ENCODE measurements around the gene HARS1.
"Not testable (repeated sequence)": the region's sequence is repeated elsewhere in the genome, so short reads cannot be mapped to it uniquely, and the experiment has no call there.

The HARS1 gene

DNA sequence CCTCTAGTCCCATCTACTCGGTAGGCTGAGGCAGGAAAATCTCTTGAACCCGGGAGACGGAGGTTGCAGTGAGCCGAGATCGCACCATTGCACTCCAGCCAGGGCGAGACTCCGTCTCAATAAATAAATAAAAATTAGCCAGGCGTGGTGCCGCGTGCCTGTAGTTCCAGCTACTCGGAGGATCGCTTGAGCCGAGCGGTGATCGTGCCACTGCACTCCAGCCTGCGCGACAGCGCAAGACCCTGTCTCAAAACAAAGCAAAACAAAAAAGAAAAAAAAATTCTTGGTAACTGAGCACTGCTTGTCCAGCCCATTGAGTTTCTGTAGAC, 27.2 kb downstream of the HARS1 start:
- Histone ChIP-seq H3K27ac (ENCODE audit: insufficient read depth, low read length, poor library complexity, severe bottlenecking) (peak overlapping the region; percentile 86), H3K36me3 (ENCODE audit: control insufficient read depth, insufficient read depth, low read length) (peaks cover 52% of the 10 kb centered on the region), H3K27me3 (replicated peaks; ENCODE audit: control insufficient read depth, insufficient read depth, low read length, poor library complexity, severe bottlenecking) (no peaks in the 10 kb centered on the region), H3K4me3 (ENCODE audit: insufficient read depth, low read depth, low read length, poor library complexity, severe bottlenecking) (peak overlapping the region; percentile 73), H3K9me3 (ENCODE audit: control insufficient read depth, low read length) (no peaks in the 10 kb centered on the region), H3K4me1 (ENCODE audit: control insufficient read depth, insufficient read depth, low read length, poor library complexity, severe bottlenecking) (peaks cover 8% of the 10 kb centered on the region)
- no peak for DNase-seq

GRCh38 chr5:140660371-140660770, 30.8 kb downstream of the HARS1 start:
- not testable (repeated sequence) for H3K9me3 ChIP-seq (ENCODE audit: control insufficient read depth, low read length); H3K27ac ChIP-seq (ENCODE audit: insufficient read depth, low read length, poor library complexity, severe bottlenecking); H3K4me1 ChIP-seq (ENCODE audit: control insufficient read depth, insufficient read depth, low read length, poor library complexity, severe bottlenecking); H3K4me3 ChIP-seq (ENCODE audit: insufficient read depth, low read depth, low read length, poor library complexity, severe bottlenecking); H3K27me3 ChIP-seq (replicated peaks; ENCODE audit: control insufficient read depth, insufficient read depth, low read length, poor library complexity, severe bottlenecking); DNase-seq
- H3K36me3 ChIP-seq (ENCODE audit: control insufficient read depth, insufficient read depth, low read length): peaks cover 74% of the 10 kb centered on the region

- Histone ChIP-seq H3K9me3 (ENCODE audit: control insufficient read depth, low read length) (no peaks in the 10 kb centered on the region), H3K4me1 (ENCODE audit: control insufficient read depth, insufficient read depth, low read length, poor library complexity, severe bottlenecking) (no peaks in the 10 kb centered on the region), H3K27ac (ENCODE audit: insufficient read depth, low read length, poor library complexity, severe bottlenecking) (no peak overlapping the region), H3K4me3 (ENCODE audit: insufficient read depth, low read depth, low read length, poor library complexity, severe bottlenecking) (no peak overlapping the region), H3K36me3 (ENCODE audit: control insufficient read depth, insufficient read depth, low read length) (peaks cover 89% of the 10 kb centered on the region), H3K27me3 (replicated peaks; ENCODE audit: control insufficient read depth, insufficient read depth, low read length, poor library complexity, severe bottlenecking) (no peaks in the 10 kb centered on the region)
- no peak for DNase-seq
Observed at GRCh38 chr5:140658870-140659269, 32.3 kb downstream of the HARS1 start.

DNA sequence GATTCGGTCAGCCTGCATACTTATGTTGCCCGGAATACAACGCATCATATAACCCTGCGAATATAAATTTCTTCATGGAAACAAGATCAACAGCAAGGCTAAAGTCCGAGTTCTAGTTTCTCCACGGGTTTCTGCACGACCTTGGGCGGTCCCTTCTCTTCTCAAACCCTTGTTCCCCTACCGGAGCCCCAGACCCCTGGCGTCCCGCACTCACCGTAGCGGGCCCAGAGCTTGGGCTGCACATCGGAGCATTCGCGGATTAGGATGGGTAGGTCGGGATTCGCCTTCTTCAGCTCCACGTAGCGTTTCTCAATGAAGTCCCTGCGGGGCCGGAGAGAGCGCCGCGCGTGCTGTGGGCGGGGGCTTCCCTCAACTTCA, 44.1 kb downstream of the HARS1 start:
- DNase-seq: no peak
- peak overlapping the region; percentile 86 for H3K4me3 ChIP-seq (ENCODE audit: insufficient read depth, low read depth, low read length, poor library complexity, severe bottlenecking)

GRCh38 chr5:140642718-140643117, 48.5 kb downstream of the HARS1 start:
- no peak for DNase-seq
- Histone ChIP-seq H3K4me1 (ENCODE audit: control insufficient read depth, insufficient read depth, low read length, poor library complexity, severe bottlenecking) (peaks cover 18% of the 10 kb centered on the region), H3K4me3 (ENCODE audit: insufficient read depth, low read depth, low read length, poor library complexity, severe bottlenecking) (no peak overlapping the region), H3K36me3 (ENCODE audit: control insufficient read depth, insufficient read depth, low read length) (peaks cover 29% of the 10 kb centered on the region), H3K9me3 (ENCODE audit: control insufficient read depth, low read length) (no peaks in the 10 kb centered on the region), H3K27me3 (replicated peaks; ENCODE audit: control insufficient read depth, insufficient read depth, low read length, poor library complexity, severe bottlenecking) (no peaks in the 10 kb centered on the region), H3K27ac (ENCODE audit: insufficient read depth, low read length, poor library complexity, severe bottlenecking) (no peak overlapping the region)

More for the DNA sequence above, 44.1 kb downstream of the HARS1 start:
- H3K27ac ChIP-seq (ENCODE audit: insufficient read depth, low read length, poor library complexity, severe bottlenecking): peak overlapping the region; percentile 96
- H3K36me3 ChIP-seq (ENCODE audit: control insufficient read depth, insufficient read depth, low read length): peaks cover 51% of the 10 kb centered on the region
- H3K9me3 ChIP-seq (ENCODE audit: control insufficient read depth, low read length): no peaks in the 10 kb centered on the region
- H3K4me1 ChIP-seq (ENCODE audit: control insufficient read depth, insufficient read depth, low read length, poor library complexity, severe bottlenecking): peaks cover 13% of the 10 kb centered on the region
- H3K27me3 ChIP-seq (replicated peaks; ENCODE audit: control insufficient read depth, insufficient read depth, low read length, poor library complexity, severe bottlenecking): no peaks in the 10 kb centered on the region

DNA sequence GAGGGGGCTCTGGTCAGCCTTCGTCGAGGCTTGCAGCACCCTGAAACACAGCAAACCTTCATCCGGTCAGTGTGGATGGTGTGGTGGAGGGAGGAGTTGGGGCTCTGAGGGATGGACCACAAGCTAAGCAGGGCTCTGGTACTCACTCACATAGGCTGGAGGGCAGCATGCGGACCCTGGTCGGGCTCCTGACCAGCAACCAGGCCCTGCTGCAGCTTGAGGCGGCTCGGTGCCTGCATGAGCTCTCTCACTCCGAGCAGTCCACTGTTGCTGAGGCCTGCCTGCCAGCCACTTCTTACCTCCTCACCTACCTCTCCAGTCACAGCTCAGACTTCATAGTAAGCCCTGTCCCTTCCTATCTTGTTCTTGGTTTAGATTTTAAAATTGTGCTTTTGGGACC, 49.5 kb downstream of the HARS1 start:
- peaks cover 29% of the 10 kb centered on the region for H3K36me3 ChIP-seq (ENCODE audit: control insufficient read depth, insufficient read depth, low read length)
- H3K27ac ChIP-seq (ENCODE audit: insufficient read depth, low read length, poor library complexity, severe bottlenecking): no peak overlapping the region
- DNase-seq: no peak
- no peaks in the 10 kb centered on the region for H3K27me3 ChIP-seq (replicated peaks; ENCODE audit: control insufficient read depth, insufficient read depth, low read length, poor library complexity, severe bottlenecking)
- peaks cover 13% of the 10 kb centered on the region for H3K4me1 ChIP-seq (ENCODE audit: control insufficient read depth, insufficient read depth, low read length, poor library complexity, severe bottlenecking)
- no peaks in the 10 kb centered on the region for H3K9me3 ChIP-seq (ENCODE audit: control insufficient read depth, low read length)
- no peak overlapping the region for H3K4me3 ChIP-seq (ENCODE audit: insufficient read depth, low read depth, low read length, poor library complexity, severe bottlenecking)

DNA sequence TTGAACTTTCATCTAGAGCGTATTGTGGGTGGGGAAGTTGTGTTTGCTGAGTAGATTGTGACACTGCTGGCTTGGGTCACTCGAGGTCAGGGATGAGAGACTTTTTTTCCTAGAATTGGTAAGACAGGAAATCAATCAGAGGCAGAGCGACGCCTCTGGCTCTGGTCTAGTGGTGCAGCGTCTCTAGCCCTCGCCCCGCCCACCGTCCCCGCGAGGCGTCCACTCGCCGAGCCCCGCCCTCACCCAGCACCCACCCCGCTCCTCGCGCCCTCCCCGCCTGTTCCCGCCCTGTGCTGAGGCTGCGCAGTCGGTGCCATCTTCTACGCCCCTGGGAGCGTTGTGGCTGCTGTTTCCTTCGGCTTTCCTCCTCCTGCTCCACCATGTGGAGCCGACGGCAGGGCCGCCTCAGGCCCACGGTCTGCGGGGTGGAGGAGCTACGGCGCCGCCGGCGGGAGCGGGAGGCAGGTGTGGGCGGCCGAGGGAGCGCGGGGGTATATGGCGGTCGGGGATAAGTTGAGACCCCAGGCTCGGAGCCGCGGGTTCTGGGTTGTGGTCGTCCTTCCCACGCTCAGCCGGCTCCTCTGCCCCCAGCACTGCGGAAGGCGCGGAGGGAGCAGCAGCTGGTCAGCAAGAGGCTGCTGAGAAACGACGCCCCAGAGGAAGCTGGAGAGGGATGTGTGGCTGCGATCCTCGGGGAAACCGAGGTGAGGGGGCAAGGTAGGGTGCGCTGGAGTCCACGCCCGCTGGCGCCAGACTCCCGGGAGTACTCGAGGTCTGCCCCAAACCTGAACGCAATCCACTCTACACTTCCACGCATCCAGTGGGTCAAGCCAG, 51.8 kb downstream of the HARS1 start, which contains the start of gene TMCO6:
Gene TMCO6 (plus strand): TSS at position 304 of the 834 bp plus-strand sequence. CDS start 77 bp downstream, at position 381.
- H3K27me3 ChIP-seq (replicated peaks; ENCODE audit: control insufficient read depth, insufficient read depth, low read length, poor library complexity, severe bottlenecking): no peaks in the 10 kb centered on the region
- H3K9me3 ChIP-seq (ENCODE audit: control insufficient read depth, low read length): no peaks in the 10 kb centered on the region
- peaks cover 7% of the 10 kb centered on the region for H3K4me1 ChIP-seq (ENCODE audit: control insufficient read depth, insufficient read depth, low read length, poor library complexity, severe bottlenecking)
- peak within 1 kb of the TSS; percentile 79 for H3K27ac ChIP-seq (ENCODE audit: insufficient read depth, low read length, poor library complexity, severe bottlenecking)
- H3K4me3 ChIP-seq (ENCODE audit: insufficient read depth, low read depth, low read length, poor library complexity, severe bottlenecking): peak within 1 kb of the TSS; percentile 82
- peaks cover 17% of the 10 kb centered on the region for H3K36me3 ChIP-seq (ENCODE audit: control insufficient read depth, insufficient read depth, low read length)
- DNase-seq: peak; percentile 93 to 96 (median 95)

- not testable (repeated sequence) for DNase-seq; H3K9me3 ChIP-seq (ENCODE audit: control insufficient read depth, low read length); H3K4me1 ChIP-seq (ENCODE audit: control insufficient read depth, insufficient read depth, low read length, poor library complexity, severe bottlenecking); H3K27me3 ChIP-seq (replicated peaks; ENCODE audit: control insufficient read depth, insufficient read depth, low read length, poor library complexity, severe bottlenecking)
- Histone ChIP-seq H3K27ac (ENCODE audit: insufficient read depth, low read length, poor library complexity, severe bottlenecking) (peak overlapping the region; percentile 79), H3K4me3 (ENCODE audit: insufficient read depth, low read depth, low read length, poor library complexity, severe bottlenecking) (peak overlapping the region; percentile 82), H3K36me3 (ENCODE audit: control insufficient read depth, insufficient read depth, low read length) (peaks cover 12% of the 10 kb centered on the region)
Observed at GRCh38 chr5:140638898-140639147, 52.3 kb downstream of the HARS1 start.

GRCh38 chr5:140637371-140638100, 53.6 kb downstream of the HARS1 start:
- no peaks in the 10 kb centered on the region for H3K9me3 ChIP-seq (ENCODE audit: control insufficient read depth, low read length)
- peaks cover 18% of the 10 kb centered on the region for H3K4me1 ChIP-seq (ENCODE audit: control insufficient read depth, insufficient read depth, low read length, poor library complexity, severe bottlenecking)
- peaks cover 2% of the 10 kb centered on the region for H3K36me3 ChIP-seq (ENCODE audit: control insufficient read depth, insufficient read depth, low read length)
- H3K27me3 ChIP-seq (replicated peaks; ENCODE audit: control insufficient read depth, insufficient read depth, low read length, poor library complexity, severe bottlenecking): no peaks in the 10 kb centered on the region
- H3K4me3 ChIP-seq (ENCODE audit: insufficient read depth, low read depth, low read length, poor library complexity, severe bottlenecking): no peak overlapping the region
- DNase-seq: no peak
- no peak overlapping the region for H3K27ac ChIP-seq (ENCODE audit: insufficient read depth, low read length, poor library complexity, severe bottlenecking)
